GM19023 (cell line): ENCODE data around the gene TTC13.
A peak's percentile ranks its signal among the peaks of the same experiment; 100 is the strongest.

ENCODE experiments used
- ATAC-seq: cut with Tn5 transposase; IDR thresholded peaks from one replicate; pipeline ENCODE4 v1.9.1; 2021; ENCODE audit warnings: mild to moderate bottlenecking, moderate library complexity; ENCODE audit not compliant: unreplicated experiment

TTC13 gene

DNA sequence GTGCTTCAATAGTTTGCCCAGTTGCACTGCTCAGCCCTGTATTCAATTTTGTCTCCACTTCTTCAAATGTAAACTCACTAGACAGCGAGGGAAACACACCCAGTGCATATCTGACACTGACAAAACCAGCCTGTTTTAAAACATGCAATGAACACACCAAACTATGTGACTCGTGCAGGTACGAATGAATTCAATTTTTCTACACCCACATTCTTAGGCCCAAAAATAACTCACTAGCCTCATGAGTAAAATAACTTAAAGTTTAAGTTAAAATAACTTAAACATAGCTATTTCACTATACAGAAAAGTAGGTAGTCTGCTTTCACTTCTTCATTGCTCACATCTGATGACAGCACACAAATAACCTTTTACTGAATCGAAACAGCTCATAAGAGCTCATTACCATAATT, 21.1 kb downstream of the TTC13 start:
- peak; percentile 68 for ATAC-seq

DNA sequence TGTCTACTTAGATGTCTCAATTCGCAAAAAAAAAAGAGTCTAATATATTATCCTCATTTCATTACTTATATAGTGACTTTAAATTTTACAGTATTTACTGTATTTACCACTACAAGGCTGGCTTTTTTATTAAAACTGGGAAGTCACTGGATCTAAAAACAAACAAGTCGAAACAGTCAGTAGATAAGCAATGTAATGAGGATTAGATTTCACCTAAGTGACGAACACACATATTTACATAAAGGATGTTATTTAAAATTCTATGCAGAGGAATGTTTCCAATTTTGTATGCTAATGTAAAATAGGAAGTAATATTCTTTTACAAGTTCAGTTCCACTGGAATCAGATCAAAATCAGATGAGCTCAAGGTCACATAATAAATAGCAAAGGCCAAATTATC, 28.3 kb downstream of the TTC13 start:
- no peak for ATAC-seq

DNA sequence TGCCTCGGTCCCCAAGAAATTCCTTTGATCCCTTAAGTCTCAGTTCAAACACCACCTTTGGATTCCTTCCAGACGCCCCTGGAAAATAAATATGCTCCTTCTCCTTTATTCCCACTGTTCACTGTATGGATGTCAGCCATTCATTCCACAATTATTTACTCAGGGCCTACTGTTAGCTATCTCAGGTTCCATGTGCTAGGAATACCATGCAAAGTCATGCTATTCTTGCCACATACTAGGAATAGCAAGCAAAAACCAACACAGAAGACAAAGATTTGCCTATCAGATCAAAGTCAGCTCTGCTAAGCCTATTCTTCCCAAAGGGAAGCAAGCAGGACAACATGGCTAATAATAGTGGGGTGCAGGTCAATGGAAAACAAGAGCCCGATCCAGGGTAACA, 29.8 kb downstream of the TTC13 start:
- ATAC-seq, result no peak

DNA sequence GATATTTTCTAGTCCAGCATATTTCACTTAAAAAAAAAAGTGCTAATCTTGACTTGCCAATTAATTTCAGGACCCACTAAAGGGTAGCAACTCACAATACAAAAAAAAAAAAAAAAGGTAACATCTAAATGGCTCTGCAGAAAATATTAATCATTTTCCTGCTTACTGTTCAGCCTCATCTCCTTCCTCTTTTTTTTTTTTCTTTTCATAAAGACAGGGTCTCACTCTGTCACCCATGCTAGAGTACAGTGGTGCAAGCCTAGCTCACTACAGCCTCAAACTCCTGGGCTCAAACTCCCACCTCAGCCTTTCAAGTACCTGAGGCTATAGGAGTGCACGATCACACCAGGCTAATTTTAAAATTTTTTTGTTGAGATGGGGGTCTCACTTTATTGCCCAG, 30.4 kb downstream of the TTC13 start:
- no peak for ATAC-seq

DNA sequence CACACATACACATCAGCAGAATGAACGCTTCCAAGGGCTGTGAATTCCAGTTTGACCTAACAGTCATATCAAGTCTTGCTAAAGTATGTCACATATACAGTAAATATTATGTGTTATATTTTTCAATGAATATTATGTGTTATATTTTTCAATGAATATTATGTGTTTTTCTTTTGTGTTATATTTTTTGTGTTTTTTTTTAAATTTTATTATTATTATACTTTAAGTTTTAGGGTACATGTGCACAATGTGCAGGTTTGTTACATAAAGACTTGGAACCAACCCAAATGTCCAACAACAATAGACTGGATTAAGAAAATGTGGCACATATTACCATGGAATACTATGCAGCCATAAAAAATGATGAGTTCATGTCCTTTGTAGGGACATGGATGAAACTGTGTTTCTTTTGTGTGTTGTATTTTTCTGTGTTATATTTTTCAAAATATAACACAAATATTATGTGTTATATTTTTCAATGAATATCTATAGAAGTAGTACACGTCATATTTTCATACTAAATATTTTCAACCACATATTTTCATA, 35.5 kb downstream of the TTC13 start:
- ATAC-seq, result no peak

DNA sequence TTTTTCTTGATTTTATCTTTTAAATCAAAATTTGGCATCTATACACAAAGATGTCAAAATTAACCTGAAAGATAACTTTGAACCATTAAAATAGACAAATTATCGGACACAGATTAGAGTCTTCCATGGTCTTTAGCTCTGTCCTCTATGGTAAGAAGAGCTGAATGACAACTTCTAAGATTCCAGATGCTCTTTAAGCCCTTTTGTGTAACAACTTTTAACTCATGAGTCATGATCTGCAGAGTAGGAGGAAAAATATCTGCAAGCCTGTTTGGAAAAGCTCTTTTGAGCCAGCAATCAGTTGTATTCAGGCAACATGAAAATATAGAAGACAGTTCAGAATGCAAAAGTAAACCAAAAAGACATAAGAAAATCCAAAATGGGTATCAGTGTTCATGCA, 37.8 kb downstream of the TTC13 start:
- no peak for ATAC-seq

DNA sequence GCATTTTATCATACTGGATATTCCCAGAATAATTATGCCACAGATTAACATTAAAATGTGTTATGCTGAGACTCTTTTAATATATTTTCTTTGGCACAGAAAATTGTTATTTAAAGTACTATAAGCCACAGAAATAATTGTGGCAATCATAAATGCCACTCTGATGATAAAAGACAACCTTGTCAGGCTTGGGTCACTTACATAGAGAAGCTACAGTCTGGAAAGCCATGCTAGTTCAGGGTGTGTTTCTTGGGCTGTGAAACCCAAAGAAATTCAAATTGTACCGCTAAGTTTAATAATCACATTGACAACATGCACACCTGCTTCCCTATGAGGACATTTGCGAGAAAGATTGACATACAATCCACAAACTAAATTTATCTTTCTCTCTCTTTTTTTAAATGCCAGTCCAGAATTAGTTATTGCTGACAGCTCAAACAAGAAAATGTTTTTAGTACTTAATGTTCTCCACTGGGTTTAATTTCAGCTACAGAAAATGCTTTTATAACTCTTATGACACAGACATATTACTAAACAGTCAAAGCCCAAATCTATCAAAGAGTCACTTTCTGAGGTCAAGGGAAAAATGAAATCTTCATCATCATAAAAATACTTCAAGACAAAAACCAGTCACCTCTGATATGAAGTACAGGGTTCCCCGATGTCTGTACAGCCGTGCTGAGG, 38.7 kb downstream of the TTC13 start:
- no peak for ATAC-seq

DNA sequence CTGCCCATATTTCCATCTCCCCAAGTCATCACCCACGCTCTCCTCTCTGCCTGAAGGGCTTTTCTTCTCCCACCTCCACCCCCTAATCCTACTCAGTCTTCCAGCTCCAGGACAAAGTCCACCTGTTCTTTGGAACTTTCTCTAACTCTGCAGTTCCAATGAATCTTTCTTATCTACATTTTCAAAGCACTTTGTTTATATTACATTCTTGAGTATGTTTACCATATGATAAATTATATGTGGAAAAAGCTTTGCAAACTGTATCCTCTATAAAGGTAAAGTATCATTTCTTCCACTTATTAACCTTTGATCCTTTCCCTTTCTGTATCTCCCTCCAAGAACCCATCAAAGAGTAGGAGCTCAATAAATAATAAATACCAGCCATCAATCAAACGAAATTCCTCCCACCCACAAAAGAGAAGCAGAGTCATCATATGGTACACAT, 39.7 kb downstream of the TTC13 start:
- ATAC-seq, result no peak

DNA sequence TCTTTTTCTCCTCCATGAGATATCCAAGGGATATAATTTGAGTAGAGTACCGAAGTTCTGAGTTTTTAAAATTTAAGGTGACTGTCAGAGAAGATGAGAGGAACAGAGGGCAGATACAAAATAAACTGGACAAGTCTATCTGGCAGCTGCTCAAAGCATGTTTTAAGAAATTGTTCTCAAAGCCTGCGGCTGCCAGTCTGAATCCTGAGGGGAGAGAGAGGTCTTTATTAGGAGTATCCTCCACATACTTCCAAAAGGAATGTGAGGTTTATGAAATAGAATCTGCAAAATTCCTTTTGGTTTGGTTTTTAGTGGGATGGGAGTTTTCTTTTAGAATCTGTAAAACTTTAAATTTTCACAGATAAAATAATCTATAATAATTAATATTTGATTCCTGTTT, 41.3 kb downstream of the TTC13 start:
- no peak for ATAC-seq

DNA sequence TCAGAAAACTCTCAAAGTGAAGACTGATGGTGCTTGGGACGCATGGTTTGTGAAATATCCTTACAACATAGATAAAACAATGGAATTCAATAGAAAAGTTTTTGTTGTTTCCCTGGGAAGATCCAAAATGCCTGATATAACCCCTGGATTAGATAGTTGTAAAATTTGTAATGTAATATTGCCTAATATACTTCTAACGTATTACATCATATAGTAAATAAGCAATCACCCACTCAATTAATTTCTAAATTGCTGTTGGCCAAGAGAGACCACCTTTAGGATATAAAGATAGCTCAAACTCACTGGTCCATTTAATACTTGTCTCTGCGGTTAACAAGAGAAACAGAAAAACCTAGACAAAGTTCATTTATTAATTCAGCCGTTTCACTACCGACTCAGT, 42.2 kb downstream of the TTC13 start:
- no peak for ATAC-seq

DNA sequence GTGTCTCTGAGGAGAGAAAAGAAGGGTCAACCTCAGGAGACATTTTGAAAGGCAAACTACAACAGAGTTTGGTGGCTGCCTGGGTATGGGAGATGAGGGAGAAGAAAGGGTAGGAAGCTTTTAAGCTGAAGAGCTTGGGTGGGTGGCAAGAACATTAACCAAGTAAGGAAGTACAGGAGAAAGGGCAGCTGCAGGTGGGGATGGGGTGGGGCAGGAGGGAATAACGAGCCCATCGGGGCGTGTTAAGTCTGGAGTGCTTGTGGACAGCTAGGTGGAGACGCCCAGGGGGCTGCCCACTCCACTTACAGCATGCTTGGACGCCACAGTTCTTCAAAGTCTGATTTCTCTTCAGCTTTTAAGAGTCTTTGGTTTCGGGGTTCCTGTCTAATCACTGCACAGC, 42.8 kb downstream of the TTC13 start:
- ATAC-seq, result no peak

DNA sequence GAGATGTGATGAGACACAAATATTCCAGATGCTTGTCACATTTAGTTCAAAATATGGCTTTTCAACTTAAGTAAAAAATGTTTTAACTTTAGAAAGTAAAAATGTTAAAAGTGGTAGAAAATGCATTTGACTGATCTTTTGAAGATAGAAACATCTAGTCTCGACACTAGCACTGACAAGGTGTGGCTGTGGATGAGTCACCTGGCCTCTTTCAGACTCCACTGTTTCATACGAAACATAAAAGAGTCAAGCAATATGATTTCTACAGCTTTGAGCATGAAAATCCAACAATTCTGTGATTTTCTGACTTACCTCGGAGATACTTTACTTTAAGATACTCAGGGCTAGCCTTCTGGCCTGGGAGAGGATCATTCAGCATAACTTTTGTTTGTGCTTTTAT, 47.7 kb downstream of the TTC13 start:
- no peak for ATAC-seq

DNA sequence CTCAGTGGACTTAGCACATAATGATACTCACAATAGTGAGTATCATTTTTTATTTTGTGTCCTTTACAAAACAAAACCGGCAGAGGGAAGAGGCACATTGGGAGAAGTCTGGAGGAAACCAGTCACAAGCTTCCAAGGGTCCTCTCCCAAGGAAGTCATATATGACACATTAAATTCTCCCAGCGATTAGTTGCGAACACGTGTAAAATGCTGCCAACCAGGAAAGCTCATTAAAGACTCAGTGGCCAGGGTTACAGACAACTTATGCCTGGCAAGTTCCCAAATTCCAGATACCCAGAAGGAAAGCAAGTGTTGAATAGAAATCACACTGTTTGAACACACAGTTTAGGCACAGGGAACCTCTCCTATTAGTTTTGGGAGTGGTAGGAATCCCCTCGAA, 52.5 kb downstream of the TTC13 start:
- no peak for ATAC-seq

DNA sequence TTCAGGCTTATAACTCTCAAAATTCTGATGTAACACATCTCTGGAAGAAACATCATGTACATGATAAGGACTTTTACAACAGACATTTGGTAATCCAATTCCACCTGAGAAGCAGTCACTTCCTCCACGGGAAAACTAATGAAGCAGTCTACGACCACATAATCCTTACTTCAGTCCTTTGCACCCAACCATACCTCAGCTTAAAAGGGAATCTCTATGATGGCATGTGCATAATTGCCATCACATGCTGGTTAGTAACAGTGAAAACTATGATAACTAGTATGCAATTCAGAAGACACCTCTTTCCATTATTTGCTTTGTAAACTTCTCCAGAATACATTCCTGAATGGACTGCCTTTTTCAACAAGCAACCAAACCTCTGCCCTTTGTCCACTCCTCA, 53.1 kb downstream of the TTC13 start:
- no peak for ATAC-seq

DNA sequence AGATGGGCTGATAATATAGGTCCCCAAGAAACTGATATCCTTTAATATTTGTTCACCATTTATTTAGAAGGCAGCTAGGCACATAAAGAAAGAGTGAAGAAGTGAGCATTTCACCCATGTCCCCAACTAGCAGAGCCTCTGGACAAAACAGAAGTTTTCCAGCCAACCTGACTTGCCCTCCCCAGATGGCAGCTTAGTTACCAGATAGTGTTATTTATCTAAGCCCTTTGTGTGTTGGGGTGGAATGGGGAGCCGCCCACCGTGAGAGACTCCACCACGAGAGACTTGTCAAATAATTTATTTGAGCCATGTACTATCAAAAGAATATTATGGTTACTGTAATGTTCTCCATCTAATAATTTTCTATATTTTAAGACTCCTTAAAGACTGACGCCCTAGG, 55.5 kb downstream of the TTC13 start:
- no peak for ATAC-seq

DNA sequence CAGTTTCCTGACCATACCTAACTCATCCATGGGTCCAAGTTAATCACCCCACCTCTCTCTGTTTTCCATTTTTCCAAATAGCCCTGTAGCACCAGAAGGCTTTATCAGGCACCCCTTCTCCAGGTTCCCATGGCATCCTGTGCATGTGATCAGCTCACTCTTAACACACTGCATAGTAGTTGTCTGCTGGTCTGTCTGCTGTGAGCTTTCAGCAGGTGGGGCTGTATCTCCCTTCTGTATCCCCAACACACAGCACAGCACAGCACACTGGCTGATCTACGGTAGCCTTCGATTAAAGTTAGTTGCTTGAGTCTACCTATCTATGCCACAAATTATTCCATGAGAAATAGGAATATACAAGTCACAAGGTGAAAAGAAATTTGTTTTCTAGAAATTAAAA, 56.0 kb downstream of the TTC13 start:
- ATAC-seq, result no peak

DNA sequence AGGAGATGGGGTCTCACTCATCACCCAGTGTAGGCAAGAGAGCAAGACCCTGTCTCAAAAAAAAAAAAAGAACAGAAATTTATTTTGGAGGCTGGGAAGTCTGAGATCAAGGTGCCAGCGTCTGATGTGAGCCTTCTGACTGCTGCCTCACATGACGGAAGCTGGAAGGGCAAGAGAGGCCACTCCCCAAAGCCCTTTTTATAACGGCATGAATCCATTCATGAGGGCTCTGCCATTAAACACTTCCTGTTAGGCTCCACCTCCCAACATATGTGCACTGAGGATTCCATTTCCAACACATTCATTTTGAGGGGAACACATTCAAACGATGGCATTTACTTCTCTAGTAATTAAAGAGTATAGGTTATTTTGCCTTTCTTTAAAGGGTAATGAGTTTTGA, 59.5 kb downstream of the TTC13 start:
- no peak for ATAC-seq

DNA sequence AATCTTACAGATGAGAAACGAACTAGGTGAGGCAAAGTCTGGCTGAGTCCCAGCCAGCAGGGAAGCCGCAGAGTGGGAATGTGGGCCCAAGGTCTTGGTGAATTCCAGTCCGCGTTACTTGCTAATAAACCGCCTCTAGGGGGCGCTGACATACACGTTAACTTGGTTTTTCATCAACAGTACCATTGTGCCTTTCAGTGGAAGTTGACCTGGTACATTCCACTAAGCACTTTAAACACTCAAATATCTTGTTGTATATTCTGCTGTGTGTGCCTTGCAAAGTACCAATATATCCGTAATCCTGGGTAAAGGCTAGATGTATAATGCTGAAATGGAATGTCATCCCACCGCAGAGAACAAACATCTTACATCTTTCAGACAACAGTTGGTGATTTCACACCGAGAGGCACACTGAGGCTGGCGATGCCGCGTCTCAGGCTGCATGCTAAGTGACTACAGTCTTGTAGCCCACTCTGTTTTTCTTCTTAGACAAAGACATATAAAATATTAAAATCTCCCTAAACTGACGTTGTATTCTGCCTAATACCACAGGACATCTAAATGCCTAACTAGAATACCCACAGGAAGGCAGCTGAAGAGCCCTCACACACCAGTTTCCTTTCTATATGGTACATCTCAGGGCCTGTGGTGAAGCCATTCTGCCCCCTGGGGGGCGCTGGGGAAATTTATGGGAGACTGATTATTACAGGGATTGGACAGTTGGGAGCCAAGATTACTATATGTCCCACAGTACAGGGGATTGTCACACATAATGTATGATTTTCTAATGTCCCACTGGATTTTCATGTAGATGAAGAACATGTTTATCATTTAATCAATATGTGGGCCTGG, 61.2 kb downstream of the TTC13 start:
- no peak for ATAC-seq

DNA sequence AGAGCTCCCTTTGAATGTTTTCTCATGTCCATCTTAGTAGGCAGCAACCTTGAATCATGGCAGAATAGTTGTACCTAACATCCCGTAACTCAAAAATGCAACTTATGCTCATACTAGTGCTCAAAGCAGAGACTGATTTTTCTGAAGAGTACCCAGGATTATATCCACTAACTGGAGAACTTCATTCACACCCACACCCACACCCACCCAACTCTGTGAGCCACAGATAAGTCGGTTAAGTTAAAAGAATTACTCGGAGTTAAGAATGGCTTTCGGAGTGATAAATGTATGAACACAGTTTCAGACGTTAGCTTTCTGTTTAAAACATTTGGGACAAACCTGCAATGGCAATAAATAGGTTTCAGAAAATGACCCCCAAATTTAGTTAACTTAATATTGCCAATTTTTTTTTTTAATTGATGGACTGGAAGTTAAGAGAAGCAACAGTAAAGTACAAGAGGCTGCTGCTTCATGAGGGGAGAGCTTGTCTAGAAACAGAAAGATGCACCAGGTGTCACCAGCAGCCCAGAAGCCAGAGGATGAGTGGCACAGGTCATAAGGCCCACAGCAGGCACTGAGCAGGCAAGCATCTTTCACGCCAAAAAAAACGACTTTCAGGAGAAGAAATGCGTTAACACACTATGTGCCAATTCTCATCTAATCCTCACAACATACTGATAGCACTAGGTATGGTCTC, 61.9 kb downstream of the TTC13 start:
- no peak for ATAC-seq

DNA sequence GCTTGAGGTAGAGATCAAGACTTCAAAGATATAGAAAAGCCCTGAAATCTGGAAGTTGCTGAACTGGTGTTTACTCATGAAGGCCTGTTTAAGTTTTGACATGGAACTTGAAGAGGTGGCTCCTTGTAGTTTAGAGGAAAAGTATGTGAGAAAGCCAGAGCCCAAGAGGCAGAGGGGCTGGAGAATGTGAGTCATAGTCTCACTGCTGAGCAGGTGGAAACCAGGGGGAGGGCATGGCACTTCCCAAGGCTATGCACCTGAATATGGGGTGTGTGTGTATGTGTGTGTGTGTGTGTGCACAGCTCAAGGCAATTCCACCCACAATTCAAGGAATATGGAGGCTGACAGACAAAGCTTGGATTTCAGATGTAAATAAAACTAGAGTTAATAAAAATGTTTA, 63.6 kb downstream of the TTC13 start:
- no peak for ATAC-seq

DNA sequence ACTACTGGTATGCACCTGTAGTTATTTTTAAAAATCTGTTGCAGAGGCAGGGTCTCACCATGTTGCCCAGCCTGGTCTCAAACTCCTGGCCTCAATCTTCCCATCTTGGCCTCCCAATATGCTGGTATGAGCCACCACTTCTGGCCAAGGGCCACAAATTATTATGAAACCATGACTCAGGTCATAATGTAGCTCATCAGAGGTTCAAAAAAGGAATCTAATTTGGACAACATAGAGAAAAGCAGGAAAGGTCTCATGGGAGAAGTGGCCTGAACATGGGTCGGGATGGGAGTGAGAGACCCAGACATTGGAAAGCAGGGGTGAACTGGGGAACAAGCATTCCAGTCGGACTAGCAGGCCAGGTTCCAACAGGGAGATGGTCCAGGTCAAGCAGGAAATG, 65.2 kb downstream of the TTC13 start:
- ATAC-seq, result no peak

DNA sequence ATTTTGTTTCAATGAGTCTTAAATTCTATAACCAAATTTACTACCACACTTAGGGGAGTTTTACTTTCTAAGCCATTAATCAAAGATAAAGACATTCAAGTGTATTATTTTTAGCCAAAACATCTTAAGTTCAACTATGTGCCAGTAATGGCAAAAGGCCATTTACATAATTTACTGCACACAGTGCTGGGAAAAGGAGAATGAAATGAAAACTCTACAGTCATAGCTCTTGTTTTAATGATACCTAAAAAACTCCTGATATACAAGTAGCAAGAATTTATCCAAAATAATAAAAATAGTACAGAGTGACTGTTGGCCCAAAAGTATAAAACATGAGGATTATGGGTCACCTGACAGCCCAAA, 67.9 kb downstream of the TTC13 start:
- no peak for ATAC-seq
